Epithelial cell of esophagus (primary cell): Measurements from ENCODE around the gene UQCRQ.

Experiments used
- DNase-seq: peaks from one replicate; pipeline ENCODE4 v3.0.0; 2010; ENCODE audit warnings: low read depth
- H3K4me3 ChIP-seq: 2 replicates; pipeline ENCODE4 v1.5.1; 2011; ENCODE audit warnings: mild to moderate bottlenecking, low read length, control low read depth
- CTCF ChIP-seq: IDR thresholded peaks from 2 replicates; pipeline ENCODE4 v1.5.1; 2011; ENCODE audit warnings: low read depth, mild to moderate bottlenecking, low read length, control low read depth, inconsistent platforms; ENCODE audit not compliant: insufficient read depth; ENCODE audit errors: missing control alignments

Gene UQCRQ

GRCh38 chr5:132895719-132896305, 29.4 kb downstream of the UQCRQ start:
- no peak overlapping the region for H3K4me3 ChIP-seq
- DNase-seq = no peak

GRCh38 chr5:132896685-132897084, 30.2 kb downstream of the UQCRQ start:
- no peak for DNase-seq
- no peak for TF ChIP-seq CTCF
- H3K4me3 ChIP-seq = no peak overlapping the region

More at GRCh38 chr5:132895719-132896305, 29.4 kb downstream of the UQCRQ start:
- no peak for TF ChIP-seq CTCF

GRCh38 chr5:132898094-132898493, 31.7 kb downstream of the UQCRQ start:
- H3K4me3 ChIP-seq = no peak overlapping the region
- no peak for TF ChIP-seq CTCF

GRCh38 chr5:132901036-132901435, 34.6 kb downstream of the UQCRQ start:
- DNase-seq = no peak
- TF ChIP-seq CTCF = no peak
- no peak overlapping the region for H3K4me3 ChIP-seq

More at GRCh38 chr5:132898094-132898493, 31.7 kb downstream of the UQCRQ start:
- DNase-seq = no peak

- no peak for TF ChIP-seq CTCF
- no peak overlapping the region for H3K4me3 ChIP-seq
- DNase-seq = no peak
Observed at GRCh38 chr5:132901730-132902129, 35.3 kb downstream of the UQCRQ start.

GRCh38 chr5:132905938-132906337, 39.5 kb downstream of the UQCRQ start:
- DNase-seq = peak; percentile 87
- no peak overlapping the region for H3K4me3 ChIP-seq
- peak; percentile 39 for TF ChIP-seq CTCF

GRCh38 chr5:132907161-132907560, 40.7 kb downstream of the UQCRQ start:
- peak; percentile 14 for DNase-seq
- H3K4me3 ChIP-seq = no peak overlapping the region
- TF ChIP-seq CTCF = no peak
